GM23338 (cell line): ENCODE measurements around the gene AOPEP. TPM values are rescaled to one million over a fixed set of nuclear protein-coding genes. Genes with fewer than 3 reads are reported as not detected.

Experiments
- ATAC-seq: fragments of 200-7000 bp; cut with Tn5 transposase; 3 replicates; pipeline ENCODE4 v1.9.1; 2020
- DNase-seq: peaks from one replicate; pipeline ENCODE4 v3.0.0-alpha.2; 2015; ENCODE audit warnings: low spot score
- H2AFZ ChIP-seq: fragments of 200-600 bp; sonication (generic); 2 replicates; pipeline ENCODE4 v1.8.0; 2016; ENCODE audit warnings: antibody characterized with exemption, mild to moderate bottlenecking, moderate library complexity
- H3F3A ChIP-seq: fragments of 200-600 bp; sonication (generic); replicated peaks from 2 replicates; pipeline ENCODE4 v1.8.0; 2017; ENCODE audit warnings: antibody characterized with exemption, mixed run types, low read depth
- H3K27ac ChIP-seq: fragments of 200-600 bp; sonication (generic); 2 replicates; pipeline ENCODE4 v1.6.1; 2016; ENCODE audit warnings: low read depth
- H3K27me3 ChIP-seq: fragments of 200-600 bp; sonication (generic); 2 replicates; pipeline ENCODE4 v1.8.0; 2016; ENCODE audit warnings: mild to moderate bottlenecking, mixed run types, moderate library complexity; ENCODE audit not compliant: insufficient read depth
- H3K36me3 ChIP-seq: fragments of 200-600 bp; sonication (generic); 2 replicates; pipeline ENCODE4 v1.8.0; 2016; ENCODE audit warnings: mild to moderate bottlenecking; ENCODE audit not compliant: insufficient read depth
- H3K4me1 ChIP-seq: fragments of 200-600 bp; sonication (generic); 2 replicates; pipeline ENCODE4 v1.8.0; 2016; ENCODE audit warnings: mild to moderate bottlenecking, moderate library complexity; ENCODE audit not compliant: insufficient read depth
- H3K4me2 ChIP-seq: fragments of 200-600 bp; sonication (generic); 2 replicates; pipeline ENCODE4 v1.7.1; 2017; ENCODE audit warnings: mixed run types
- H3K4me3 ChIP-seq: fragments of 200-600 bp; sonication (generic); 2 replicates; pipeline ENCODE4 v1.6.1; 2016; ENCODE audit warnings: mixed run types
- H3K79me2 ChIP-seq: fragments of 200-600 bp; sonication (generic); replicated peaks from 2 replicates; pipeline ENCODE4 v1.8.0; 2017; ENCODE audit warnings: mild to moderate bottlenecking; ENCODE audit not compliant: insufficient read depth
- H3K9me2 ChIP-seq: fragments of 200-600 bp; sonication (generic); 2 replicates; pipeline ENCODE4 v1.8.0; 2017; ENCODE audit not compliant: insufficient read depth
- H4K20me1 ChIP-seq: fragments of 200-600 bp; sonication (generic); replicated peaks from 2 replicates; pipeline ENCODE4 v1.8.0; 2017; ENCODE audit warnings: mild to moderate bottlenecking; ENCODE audit not compliant: insufficient read depth
- H3K27ac Mint-ChIP-seq: 2 replicates; pipeline ENCODE4 v1.8.0; 2020; ENCODE audit warnings: inconsistent platforms, mild to moderate bottlenecking, moderate library complexity, mixed read lengths
- H3K27me3 Mint-ChIP-seq: 3 replicates; pipeline ENCODE4 v1.8.0; 2022; ENCODE audit warnings: low read depth, mild to moderate bottlenecking, moderate library complexity, mixed read lengths, inconsistent platforms; ENCODE audit not compliant: insufficient read depth, poor library complexity
- H3K36me3 Mint-ChIP-seq: 3 replicates; pipeline ENCODE4 v1.8.0; 2021; ENCODE audit warnings: low read depth, mild to moderate bottlenecking, inconsistent platforms, moderate library complexity, mixed read lengths
- H3K4me1 Mint-ChIP-seq: 3 replicates; pipeline ENCODE4 v1.8.0; 2020; ENCODE audit warnings: mild to moderate bottlenecking, inconsistent platforms, mixed read lengths
- H3K4me3 Mint-ChIP-seq: 3 replicates; pipeline ENCODE4 v1.8.0; 2021; ENCODE audit warnings: moderate library complexity, mild to moderate bottlenecking, inconsistent platforms, mixed read lengths
- H3K9me3 Mint-ChIP-seq: 3 replicates; pipeline ENCODE4 v1.8.0; 2020; ENCODE audit warnings: moderate library complexity, mild to moderate bottlenecking, inconsistent platforms, mixed read lengths
- CREB1 ChIP-seq: fragments of 250-450 bp; sonication (Bioruptor Pico); IDR thresholded peaks from 2 replicates; pipeline ENCODE4 v1.5.0; 2020; ENCODE audit warnings: low read depth, mild to moderate bottlenecking, moderate library complexity
- EZH2 ChIP-seq: fragments of 200-600 bp; sonication (generic); IDR thresholded peaks from one replicate; pipeline ENCODE4 v1.8.0; 2017; ENCODE audit warnings: antibody characterized with exemption, mild to moderate bottlenecking, low read depth; ENCODE audit not compliant: unreplicated experiment
- EZH2phosphoT487 ChIP-seq: fragments of 200-600 bp; sonication (generic); IDR thresholded peaks from one replicate; pipeline ENCODE4 v1.8.1; 2018; ENCODE audit warnings: antibody characterized with exemption; ENCODE audit not compliant: unreplicated experiment
- JUNB ChIP-seq: IDR thresholded peaks from one replicate; pipeline ENCODE4 v1.6.1; 2016; ENCODE audit warnings: antibody characterized with exemption; ENCODE audit not compliant: unreplicated experiment
- NANOG ChIP-seq: IDR thresholded peaks from 2 replicates; pipeline ENCODE4 v1.6.1; 2016; ENCODE audit warnings: antibody characterized with exemption, borderline replicate concordance
- POLR2AphosphoS5 ChIP-seq: IDR thresholded peaks from 2 replicates; pipeline ENCODE4 v1.6.1; 2016; ENCODE audit warnings: antibody characterized with exemption, low read depth
- STAT1 ChIP-seq: IDR thresholded peaks from one replicate; pipeline ENCODE4 v1.6.1; 2016; ENCODE audit warnings: antibody characterized with exemption; ENCODE audit not compliant: unreplicated experiment
- ZNF114 ChIP-seq: fragments of 250-450 bp; sonication (Bioruptor Pico); IDR thresholded peaks from 2 replicates; pipeline ENCODE4 v1.5.0; 2020; ENCODE audit warnings: mild to moderate bottlenecking, moderate library complexity
- ZNF331 ChIP-seq: fragments of 250-450 bp; sonication (Bioruptor Pico); IDR thresholded peaks from 2 replicates; pipeline ENCODE4 v1.5.0; 2020; ENCODE audit warnings: low read depth, mild to moderate bottlenecking, moderate library complexity
- polyA plus RNA-seq: library from polyadenylated mRNA; unstranded; fragments of >200 nt; fragmentation: Nextera tagmentation; extraction: Ambion mirVana; gene quantifications from 2 replicates; pipeline ENCODE4 v1.2.1, GENCODE V29; 2016
- total RNA-seq: library from RNA; depleted of rRNA; stranded (reverse); fragments of >200 nt; shearing (Covaris generic); gene quantifications from 2 replicates; pipeline ENCODE4 v1.2.3, GENCODE V29; 2014
- TF ChIP-seq, protein P1 (sequence below): IDR thresholded peaks from one replicate; pipeline ENCODE4 v1.6.1; 2018; ENCODE audit warnings: antibody characterized with exemption; ENCODE audit not compliant: unreplicated experiment
- TF ChIP-seq, protein P2 (sequence below): IDR thresholded peaks from 2 replicates; pipeline ENCODE4 v1.6.1; 2016; ENCODE audit warnings: antibody characterized with exemption
- TF ChIP-seq, protein P3 (sequence below), 2 experiments: fragments of 200-600 bp in 1 of 2; sonication (generic) in 1 of 2; conservative IDR thresholded peaks; 2 replicates each; pipeline versions ENCODE4 v1.5.1 to v1.6.1; 2016 to 2017; ENCODE audit warnings: antibody characterized with exemption in 2 of 2, low read depth in 2 of 2, mild to moderate bottlenecking in 2 of 2, moderate library complexity in 1 of 2
- TF ChIP-seq, protein P4 (sequence below): fragments of 250-450 bp; sonication (Bioruptor Pico); IDR thresholded peaks from 2 replicates; pipeline ENCODE4 v1.5.0; 2020; ENCODE audit warnings: mild to moderate bottlenecking, moderate library complexity

The AOPEP gene
- total and polyA plus RNA-seq, 2 experiments from 2014 or later = 7.0 to 16.5 TPM

DNA sequence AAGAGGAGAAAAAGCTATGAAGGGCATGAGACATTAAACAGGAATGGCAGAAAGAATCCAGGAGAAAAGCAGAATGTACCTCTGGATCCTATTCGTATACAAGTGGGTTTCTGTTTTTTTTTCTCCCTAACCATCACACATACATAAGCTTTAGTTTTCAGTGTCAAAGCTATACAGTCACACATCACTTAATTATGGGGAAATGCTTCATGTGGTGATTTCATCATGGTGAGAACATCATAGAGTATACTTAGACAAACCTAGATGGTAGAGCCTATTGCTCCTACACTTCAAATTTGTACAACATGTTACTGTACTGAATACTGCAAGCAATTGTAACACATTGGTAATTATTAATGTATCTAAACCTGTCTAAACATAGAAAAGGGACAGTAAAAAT lies 290.6 kb downstream of the AOPEP start:
- H3K4me1 ChIP-seq = no peaks in the 10 kb centered on the region
- H3K4me2 ChIP-seq = no peak overlapping the region
- no peaks in the 10 kb centered on the region for H4K20me1 ChIP-seq
- DNase-seq = no peak
- no peak overlapping the region for H2AFZ ChIP-seq
- no peak overlapping the region for H3K27ac Mint-ChIP-seq
- no peaks in the 10 kb centered on the region for H3K27me3 ChIP-seq
- TF ChIP-seq, protein P1, sequence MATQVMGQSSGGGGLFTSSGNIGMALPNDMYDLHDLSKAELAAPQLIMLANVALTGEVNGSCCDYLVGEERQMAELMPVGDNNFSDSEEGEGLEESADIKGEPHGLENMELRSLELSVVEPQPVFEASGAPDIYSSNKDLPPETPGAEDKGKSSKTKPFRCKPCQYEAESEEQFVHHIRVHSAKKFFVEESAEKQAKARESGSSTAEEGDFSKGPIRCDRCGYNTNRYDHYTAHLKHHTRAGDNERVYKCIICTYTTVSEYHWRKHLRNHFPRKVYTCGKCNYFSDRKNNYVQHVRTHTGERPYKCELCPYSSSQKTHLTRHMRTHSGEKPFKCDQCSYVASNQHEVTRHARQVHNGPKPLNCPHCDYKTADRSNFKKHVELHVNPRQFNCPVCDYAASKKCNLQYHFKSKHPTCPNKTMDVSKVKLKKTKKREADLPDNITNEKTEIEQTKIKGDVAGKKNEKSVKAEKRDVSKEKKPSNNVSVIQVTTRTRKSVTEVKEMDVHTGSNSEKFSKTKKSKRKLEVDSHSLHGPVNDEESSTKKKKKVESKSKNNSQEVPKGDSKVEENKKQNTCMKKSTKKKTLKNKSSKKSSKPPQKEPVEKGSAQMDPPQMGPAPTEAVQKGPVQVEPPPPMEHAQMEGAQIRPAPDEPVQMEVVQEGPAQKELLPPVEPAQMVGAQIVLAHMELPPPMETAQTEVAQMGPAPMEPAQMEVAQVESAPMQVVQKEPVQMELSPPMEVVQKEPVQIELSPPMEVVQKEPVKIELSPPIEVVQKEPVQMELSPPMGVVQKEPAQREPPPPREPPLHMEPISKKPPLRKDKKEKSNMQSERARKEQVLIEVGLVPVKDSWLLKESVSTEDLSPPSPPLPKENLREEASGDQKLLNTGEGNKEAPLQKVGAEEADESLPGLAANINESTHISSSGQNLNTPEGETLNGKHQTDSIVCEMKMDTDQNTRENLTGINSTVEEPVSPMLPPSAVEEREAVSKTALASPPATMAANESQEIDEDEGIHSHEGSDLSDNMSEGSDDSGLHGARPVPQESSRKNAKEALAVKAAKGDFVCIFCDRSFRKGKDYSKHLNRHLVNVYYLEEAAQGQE = no peak
- no peak for TF ChIP-seq CREB1
- TF ChIP-seq, protein P2, sequence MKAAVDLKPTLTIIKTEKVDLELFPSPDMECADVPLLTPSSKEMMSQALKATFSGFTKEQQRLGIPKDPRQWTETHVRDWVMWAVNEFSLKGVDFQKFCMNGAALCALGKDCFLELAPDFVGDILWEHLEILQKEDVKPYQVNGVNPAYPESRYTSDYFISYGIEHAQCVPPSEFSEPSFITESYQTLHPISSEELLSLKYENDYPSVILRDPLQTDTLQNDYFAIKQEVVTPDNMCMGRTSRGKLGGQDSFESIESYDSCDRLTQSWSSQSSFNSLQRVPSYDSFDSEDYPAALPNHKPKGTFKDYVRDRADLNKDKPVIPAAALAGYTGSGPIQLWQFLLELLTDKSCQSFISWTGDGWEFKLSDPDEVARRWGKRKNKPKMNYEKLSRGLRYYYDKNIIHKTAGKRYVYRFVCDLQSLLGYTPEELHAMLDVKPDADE = no peak
- no peak for TF ChIP-seq EZH2phosphoT487
- no peak for TF ChIP-seq EZH2
- no peak for TF ChIP-seq ZNF114 (CRISPR knock-in tag)
- no peak for TF ChIP-seq ZNF331 (CRISPR knock-in tag)
- TF ChIP-seq, protein P3, sequence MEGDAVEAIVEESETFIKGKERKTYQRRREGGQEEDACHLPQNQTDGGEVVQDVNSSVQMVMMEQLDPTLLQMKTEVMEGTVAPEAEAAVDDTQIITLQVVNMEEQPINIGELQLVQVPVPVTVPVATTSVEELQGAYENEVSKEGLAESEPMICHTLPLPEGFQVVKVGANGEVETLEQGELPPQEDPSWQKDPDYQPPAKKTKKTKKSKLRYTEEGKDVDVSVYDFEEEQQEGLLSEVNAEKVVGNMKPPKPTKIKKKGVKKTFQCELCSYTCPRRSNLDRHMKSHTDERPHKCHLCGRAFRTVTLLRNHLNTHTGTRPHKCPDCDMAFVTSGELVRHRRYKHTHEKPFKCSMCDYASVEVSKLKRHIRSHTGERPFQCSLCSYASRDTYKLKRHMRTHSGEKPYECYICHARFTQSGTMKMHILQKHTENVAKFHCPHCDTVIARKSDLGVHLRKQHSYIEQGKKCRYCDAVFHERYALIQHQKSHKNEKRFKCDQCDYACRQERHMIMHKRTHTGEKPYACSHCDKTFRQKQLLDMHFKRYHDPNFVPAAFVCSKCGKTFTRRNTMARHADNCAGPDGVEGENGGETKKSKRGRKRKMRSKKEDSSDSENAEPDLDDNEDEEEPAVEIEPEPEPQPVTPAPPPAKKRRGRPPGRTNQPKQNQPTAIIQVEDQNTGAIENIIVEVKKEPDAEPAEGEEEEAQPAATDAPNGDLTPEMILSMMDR (conservative IDR thresholded peaks at IDR 0.05; ENCODE audit: low read depth in 2 of 2) = no peak
- no peak for TF ChIP-seq POLR2AphosphoS5
- TF ChIP-seq NANOG = no peak
- no peak for TF ChIP-seq STAT1
- TF ChIP-seq JUNB = no peak
- TF ChIP-seq, protein P4, sequence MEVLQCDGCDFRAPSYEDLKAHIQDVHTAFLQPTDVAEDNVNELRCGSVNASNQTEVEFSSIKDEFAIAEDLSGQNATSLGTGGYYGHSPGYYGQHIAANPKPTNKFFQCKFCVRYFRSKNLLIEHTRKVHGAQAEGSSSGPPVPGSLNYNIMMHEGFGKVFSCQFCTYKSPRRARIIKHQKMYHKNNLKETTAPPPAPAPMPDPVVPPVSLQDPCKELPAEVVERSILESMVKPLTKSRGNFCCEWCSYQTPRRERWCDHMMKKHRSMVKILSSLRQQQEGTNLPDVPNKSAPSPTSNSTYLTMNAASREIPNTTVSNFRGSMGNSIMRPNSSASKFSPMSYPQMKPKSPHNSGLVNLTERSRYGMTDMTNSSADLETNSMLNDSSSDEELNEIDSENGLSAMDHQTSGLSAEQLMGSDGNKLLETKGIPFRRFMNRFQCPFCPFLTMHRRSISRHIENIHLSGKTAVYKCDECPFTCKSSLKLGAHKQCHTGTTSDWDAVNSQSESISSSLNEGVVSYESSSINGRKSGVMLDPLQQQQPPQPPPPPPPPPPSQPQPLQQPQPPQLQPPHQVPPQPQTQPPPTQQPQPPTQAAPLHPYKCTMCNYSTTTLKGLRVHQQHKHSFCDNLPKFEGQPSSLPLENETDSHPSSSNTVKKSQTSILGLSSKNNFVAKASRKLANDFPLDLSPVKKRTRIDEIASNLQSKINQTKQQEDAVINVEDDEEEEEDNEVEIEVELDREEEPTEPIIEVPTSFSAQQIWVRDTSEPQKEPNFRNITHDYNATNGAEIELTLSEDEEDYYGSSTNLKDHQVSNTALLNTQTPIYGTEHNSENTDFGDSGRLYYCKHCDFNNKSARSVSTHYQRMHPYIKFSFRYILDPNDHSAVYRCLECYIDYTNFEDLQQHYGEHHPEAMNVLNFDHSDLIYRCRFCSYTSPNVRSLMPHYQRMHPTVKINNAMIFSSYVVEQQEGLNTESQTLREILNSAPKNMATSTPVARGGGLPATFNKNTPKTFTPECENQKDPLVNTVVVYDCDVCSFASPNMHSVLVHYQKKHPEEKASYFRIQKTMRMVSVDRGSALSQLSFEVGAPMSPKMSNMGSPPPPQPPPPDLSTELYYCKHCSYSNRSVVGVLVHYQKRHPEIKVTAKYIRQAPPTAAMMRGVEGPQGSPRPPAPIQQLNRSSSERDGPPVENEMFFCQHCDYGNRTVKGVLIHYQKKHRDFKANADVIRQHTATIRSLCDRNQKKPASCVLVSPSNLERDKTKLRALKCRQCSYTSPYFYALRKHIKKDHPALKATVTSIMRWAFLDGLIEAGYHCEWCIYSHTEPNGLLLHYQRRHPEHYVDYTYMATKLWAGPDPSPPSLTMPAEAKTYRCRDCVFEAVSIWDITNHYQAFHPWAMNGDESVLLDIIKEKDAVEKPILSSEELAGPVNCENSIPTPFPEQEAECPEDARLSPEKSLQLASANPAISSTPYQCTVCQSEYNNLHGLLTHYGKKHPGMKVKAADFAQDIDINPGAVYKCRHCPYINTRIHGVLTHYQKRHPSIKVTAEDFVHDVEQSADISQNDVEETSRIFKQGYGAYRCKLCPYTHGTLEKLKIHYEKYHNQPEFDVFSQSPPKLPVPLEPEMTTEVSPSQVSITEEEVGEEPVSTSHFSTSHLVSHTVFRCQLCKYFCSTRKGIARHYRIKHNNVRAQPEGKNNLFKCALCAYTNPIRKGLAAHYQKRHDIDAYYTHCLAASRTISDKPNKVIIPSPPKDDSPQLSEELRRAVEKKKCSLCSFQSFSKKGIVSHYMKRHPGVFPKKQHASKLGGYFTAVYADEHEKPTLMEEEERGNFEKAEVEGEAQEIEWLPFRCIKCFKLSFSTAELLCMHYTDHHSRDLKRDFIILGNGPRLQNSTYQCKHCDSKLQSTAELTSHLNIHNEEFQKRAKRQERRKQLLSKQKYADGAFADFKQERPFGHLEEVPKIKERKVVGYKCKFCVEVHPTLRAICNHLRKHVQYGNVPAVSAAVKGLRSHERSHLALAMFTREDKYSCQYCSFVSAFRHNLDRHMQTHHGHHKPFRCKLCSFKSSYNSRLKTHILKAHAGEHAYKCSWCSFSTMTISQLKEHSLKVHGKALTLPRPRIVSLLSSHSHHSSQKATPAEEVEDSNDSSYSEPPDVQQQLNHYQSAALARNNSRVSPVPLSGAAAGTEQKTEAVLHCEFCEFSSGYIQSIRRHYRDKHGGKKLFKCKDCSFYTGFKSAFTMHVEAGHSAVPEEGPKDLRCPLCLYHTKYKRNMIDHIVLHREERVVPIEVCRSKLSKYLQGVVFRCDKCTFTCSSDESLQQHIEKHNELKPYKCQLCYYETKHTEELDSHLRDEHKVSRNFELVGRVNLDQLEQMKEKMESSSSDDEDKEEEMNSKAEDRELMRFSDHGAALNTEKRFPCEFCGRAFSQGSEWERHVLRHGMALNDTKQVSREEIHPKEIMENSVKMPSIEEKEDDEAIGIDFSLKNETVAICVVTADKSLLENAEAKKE = no peak
- no peaks in the 10 kb centered on the region; the same call in 2 of the 3 replicates for H3K36me3 Mint-ChIP-seq
- no peak for ATAC-seq
- H3K79me2 ChIP-seq = no peaks in the 10 kb centered on the region
- no peaks in the 10 kb centered on the region for H3K9me3 Mint-ChIP-seq
- H3K27ac ChIP-seq = no peak overlapping the region
- no peaks in the 10 kb centered on the region for H3K9me2 ChIP-seq
- no peak overlapping the region for H3K4me3 ChIP-seq
- 0 out of 2 replicates have a peak, but pooled peaks cover 3% of the 10 kb centered on the region for H3K36me3 ChIP-seq
- no peaks in the 10 kb centered on the region for H3K27me3 Mint-ChIP-seq
- no peak overlapping the region for H3K4me3 Mint-ChIP-seq
- no peaks in the 10 kb centered on the region for H3F3A ChIP-seq
- H3K4me1 Mint-ChIP-seq = no peaks in the 10 kb centered on the region
